GM19324 (cell line): ENCODE data around the gene RERE.

ENCODE experiments used
- ATAC-seq: cut with Tn5 transposase; IDR thresholded peaks from one replicate; pipeline ENCODE4 v1.9.1; 2021; ENCODE audit warnings: mild to moderate bottlenecking, moderate library complexity; ENCODE audit not compliant: unreplicated experiment, low FRiP score

The RERE gene

DNA sequence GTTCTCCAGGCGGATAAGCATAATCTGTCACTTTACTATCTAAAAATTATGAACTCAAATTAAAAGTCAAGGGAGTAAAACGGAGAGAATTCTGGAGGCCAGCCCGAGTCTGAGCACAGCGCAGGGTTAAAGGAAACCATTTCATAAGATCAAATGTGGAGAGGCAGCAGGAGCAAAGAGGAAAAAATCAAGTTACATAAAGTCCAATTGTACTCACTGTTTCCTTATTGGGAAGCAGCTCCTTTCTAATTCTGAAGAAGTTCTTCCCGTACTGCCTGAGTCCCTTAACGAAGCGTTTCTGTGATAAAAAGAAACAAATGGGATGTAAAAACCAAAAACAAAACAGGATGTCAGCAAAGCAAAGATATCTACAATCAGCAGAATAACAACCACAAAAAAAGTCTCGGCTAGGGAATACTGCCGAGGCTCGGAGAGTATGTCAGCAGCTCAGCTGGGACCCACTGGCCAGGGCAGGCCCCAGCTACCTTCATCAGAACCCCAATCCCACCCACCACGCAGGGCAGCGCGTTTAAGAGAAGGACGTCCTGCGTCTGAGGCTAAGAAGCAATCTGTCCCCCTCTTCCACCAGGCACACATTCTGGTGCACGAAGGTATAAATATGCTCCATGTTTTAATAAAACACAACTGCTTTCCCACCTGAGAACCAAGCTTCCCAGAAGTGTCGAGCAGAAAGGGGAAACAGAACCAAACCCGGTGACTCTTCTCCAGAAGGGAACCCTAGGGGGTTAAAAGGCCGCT lies 394.8 kb downstream of the RERE start:
- ATAC-seq = no peak

DNA sequence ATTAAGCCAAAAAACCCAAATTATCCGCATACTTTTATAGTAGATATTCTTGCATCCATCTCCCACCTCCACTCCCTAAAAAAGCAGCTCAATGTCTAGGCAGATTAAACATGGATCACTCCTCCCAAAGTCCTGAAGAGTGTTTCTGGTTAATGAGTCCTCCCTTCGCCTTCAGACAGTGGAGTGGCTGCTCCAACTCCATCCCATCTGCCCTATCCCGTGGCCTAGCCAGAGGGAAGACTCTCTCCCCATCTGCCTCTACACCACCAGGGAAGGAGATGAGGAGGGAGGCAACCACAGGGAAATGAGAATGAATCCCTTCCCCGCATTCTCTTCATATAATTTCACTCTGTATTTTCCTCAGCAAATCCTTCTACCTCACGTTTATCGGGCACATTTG lies 395.7 kb downstream of the RERE start:
- ATAC-seq = no peak

DNA sequence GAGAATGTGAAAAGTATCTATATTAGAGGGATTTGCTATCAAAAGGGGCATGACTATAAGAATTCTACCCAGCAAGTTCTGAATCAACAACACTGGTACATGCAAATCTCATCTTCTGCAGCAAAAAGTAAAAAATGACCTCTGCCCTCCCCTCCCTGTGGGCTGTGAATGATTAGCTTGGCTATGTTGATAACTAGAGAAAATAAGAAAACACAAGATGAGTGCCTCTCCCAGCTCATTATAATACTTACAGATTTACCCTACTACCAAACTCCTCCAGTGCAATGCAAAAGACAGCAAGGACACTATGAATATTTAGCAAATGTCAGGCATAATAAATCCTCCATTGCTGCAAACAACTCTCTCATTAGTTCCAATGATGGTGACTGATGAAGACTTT lies 397.1 kb downstream of the RERE start:
- ATAC-seq = no peak

GRCh38 chr1:8419861-8420260 lies 397.6 kb downstream of the RERE start:
- no peak for ATAC-seq

GRCh38 chr1:8419172-8419571 lies 398.3 kb downstream of the RERE start:
- ATAC-seq = no peak

GRCh38 chr1:8418301-8418700 lies 399.1 kb downstream of the RERE start:
- no peak for ATAC-seq

- no peak for ATAC-seq
Measured at GRCh38 chr1:8417625-8418024, 399.8 kb downstream of the RERE start.

DNA sequence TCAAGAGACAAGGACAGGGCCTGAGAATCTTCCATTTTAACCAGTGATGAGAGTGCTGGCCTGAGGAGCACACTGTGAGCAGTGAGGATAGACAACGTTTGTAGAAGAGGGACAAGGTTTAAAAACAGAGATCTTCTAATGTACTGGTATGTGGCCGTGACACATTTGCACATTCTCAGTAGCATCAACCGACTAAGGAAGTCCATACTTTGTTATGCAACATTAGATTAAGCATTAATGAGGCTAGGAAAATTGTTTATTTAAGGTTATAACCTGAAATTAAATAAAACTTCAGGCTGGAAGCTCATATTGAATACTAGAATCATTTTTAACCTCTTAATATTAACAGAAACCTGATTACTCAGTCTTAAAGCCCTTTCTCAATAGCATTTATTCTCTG lies 400.6 kb downstream of the RERE start:
- ATAC-seq = no peak

GRCh38 chr1:8415526-8416278 lies 401.7 kb downstream of the RERE start:
- ATAC-seq = no peak

DNA sequence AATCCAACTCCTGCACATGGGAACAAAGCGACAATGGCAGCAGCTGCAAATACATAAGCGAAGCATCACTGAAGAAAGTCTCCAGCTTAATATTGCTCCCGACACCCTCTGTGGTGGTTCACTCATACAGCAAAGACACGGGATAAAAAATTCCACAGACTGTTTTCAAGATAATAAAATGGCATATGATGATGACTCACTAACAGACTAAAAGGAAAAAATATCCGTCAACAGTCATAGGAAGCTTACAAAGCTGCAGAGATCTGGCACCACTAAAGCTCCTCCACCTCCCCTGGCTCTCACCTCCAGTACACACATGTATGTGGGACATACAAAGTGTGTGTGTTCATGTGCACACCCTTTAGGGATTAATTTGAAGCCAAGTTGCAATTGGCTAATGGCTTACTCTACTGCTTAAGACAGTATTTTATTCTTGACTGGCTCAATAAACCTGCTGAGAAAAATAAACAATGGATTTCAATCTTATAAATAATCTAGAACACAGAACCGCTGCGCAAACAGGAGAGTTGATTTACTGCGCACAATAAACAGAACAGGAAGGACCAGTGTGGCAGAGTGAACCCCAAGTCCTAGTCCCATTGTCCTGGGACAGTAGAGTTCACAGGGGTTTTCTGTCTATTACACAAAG lies 405.1 kb downstream of the RERE start:
- no peak for ATAC-seq

DNA sequence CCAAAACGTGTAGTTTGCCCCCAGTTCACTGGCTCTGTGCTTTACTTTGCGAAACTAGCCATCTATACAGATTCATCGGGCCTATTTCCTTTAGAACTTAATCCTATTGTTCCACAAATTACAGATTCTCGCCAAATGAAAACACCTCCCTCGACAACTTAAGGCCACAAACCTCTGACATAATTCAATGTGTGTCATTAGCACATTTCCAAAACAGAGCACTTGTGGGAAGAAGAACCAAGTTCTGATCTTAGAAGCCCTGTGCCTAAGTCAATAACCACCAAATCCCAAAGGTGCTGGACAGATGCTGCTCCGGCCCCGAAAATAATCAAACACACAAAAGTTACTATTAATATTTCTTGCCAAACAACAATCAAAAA lies 405.6 kb downstream of the RERE start:
- ATAC-seq = no peak

DNA sequence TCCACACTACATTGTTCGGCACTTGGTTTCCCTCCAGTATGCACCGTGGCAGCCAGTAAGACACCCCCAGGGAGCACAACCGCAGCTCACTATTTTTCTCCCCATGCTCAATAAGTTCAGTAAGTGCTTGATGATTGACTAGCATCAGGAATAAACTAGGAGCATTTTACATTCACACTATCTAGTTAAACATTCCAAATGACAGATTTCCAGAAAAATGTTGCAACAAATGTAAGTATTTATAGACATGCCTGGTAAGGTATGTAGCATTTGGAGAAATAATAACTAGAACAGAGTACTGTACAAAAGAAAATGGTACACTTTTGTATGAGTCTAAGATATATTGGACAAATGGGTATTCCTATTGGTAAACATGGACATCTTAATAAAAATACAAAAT lies 406.6 kb downstream of the RERE start:
- no peak for ATAC-seq

DNA sequence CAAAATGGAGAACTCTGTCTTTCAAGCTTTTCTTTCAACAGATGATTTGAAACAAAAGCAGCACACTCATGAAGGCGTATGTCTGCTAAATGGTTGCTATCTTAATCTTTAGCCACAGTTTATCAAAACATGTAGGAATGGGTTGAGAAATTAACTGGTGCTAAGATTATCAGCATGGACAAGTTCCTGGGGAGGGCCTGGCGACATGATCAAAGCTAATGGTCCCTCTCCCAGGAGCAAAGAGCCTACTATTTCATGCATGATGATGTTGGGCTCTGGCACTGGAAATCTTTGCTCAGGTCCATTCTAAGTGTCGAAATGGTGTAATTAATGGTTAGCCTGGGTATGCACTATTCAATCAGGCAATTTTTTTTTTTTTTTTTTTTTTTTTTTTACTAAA lies 407.8 kb downstream of the RERE start:
- no peak for ATAC-seq

DNA sequence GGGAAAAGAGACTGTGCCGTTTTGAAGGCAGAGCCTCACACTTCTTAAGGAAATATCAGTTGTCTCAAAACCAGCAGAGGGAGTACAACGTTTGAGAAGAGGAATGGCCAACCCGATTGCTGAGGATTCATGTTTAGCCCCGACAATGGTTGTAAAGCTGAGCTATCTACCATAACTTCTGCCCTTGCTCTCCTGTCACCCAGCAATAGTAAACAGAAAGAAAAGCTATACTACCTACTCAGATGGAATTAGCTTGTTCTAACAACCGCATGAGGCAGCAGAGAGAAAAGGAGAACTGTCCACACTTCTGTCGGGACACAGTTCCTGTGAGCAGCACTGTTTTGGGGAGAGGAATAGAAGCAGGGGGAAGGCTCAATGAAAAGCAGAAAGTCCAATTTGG lies 408.3 kb downstream of the RERE start:
- ATAC-seq = no peak

DNA sequence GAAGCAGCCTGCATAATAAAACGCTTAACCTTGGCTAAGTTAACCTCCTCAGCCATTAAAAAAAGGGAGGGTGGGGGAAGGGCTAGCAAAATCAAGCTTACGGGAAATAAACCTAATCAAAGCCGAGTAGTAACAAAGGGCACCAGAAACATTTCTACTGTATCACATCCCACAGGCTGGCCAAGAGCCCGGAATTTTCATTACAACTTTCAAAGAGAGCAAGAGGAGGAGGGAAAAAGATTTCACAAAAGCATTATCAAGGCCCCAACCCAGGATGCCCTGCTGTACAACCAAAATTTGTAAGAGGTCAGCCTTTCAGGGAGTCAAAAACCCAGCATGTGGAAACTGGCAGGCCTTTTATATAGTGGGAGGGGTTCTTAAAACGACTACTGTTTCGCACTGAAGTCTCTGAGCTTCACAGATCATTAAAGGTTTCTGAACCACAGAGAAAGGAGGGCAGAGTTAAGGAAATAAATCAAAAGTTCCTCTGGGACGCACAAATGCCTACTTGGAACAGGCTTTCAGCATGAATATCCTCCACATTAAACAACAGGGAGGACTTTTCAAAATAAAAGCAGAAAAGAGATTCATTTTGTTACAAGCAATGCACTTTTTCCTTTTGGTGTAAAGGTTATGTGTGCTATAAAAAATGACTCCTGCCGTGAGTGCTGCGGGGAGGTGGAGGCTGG lies 409.1 kb downstream of the RERE start:
- no peak for ATAC-seq

- no peak for ATAC-seq
Measured at GRCh38 chr1:8407652-8408051, 409.8 kb downstream of the RERE start.

GRCh38 chr1:8406960-8407359 lies 410.5 kb downstream of the RERE start:
- ATAC-seq = no peak

- ATAC-seq = no peak
Measured at GRCh38 chr1:8406011-8406410, 411.4 kb downstream of the RERE start.

- no peak for ATAC-seq
Measured at GRCh38 chr1:8404460-8405370, 412.7 kb downstream of the RERE start.

DNA sequence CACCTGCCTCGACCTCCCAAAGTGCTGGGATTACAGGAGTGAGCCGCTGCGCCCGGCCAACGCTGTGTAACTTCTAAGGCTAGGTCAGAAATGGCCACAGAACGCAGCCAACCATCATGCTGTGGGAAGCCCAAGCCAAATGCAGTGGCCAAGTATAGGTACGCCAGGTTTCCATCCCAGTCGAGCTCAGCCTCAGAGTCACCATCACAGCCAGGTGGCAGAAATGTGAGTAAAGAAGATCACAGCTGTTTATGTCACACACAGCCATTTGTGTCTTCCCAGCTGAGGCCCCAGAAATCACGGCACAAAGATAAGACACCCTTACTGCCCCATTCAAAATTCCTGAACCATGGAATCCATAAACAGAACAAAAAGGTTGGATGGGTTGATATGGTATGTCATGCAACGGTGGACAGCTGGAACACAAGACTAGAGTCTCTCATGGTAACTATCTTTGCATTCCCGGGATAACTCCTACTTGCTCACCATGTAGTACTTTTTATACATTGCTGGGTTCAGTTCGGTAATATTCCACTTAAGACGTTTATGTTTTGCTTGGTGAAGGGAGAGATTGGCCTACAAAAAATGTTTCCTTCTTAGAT lies 415.2 kb downstream of the RERE start:
- ATAC-seq = no peak
